Hippocampal formation (tissue), 2 donors: ENCODE measurements around the gene KCTD11.
A peak's percentile ranks its signal among the peaks of the same experiment; 100 is the strongest.

ENCODE experiments used
- DNase-seq, 2 donors: peaks; one replicate each; lab custom pipeline; 2025; lab: John Stamatoyannopoulos, UW

Gene KCTD11

DNA sequence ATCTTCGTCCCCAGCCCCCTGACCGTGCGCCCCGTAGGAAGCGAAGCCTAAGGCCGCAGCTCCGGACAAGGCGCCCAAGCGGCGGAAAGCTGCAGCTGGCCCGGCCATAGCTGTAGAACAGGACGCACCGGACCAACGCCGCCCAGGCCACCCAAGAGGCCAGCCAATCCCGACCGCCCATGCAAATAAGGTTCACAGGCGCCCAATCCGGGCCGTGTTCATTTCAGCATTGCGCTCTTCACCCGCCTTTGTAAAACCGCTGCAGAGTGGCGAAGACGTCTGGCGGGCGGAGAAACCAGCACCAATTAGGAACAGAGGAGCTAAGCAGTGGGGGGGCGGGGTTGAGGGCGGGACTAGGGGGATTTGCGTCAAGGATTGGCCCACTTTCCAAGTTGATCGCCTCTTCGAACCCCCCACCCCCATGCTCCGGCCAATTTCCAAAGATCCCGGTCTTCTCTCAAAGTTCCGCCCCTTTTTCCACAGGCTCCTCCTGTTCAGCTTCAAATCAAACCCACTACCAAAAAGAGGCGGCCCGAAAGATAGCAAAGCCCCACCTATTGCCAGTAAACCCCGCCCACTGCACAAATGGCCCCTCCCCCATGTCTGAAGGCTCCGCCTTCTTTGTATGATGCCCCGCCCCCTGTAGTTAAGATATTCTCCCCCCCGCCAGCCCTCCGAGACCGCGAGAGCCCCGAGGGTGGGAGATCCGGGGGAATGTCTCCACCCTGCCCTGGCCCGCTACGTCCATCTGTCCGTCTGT lies 52.2 kb downstream of the KCTD11 start, which contains the start of gene TMEM256:
Gene TMEM256, minus strand, starts transcription at position 121 of the 760 bp plus-strand sequence. Its CDS starts 13 bp downstream, at position 108.
- peak; percentile 99 to 100 for DNase-seq
